Choroid plexus epithelial cell (primary cell): ENCODE data around the gene ANKUB1.

Experiments
- DNase-seq: peaks from one replicate; pipeline ENCODE4 v3.0.0-alpha.2; 2010; ENCODE audit warnings: low read depth
- H3K4me3 ChIP-seq: 2 replicates; pipeline ENCODE4 v1.5.1; 2011; ENCODE audit warnings: low read depth, mild to moderate bottlenecking, control low read depth, low read length, moderate library complexity
- TF ChIP-seq, protein P1 (sequence below): conservative IDR thresholded peaks from 2 replicates; pipeline ENCODE4 v1.5.1; 2011; ENCODE audit warnings: low read depth, mild to moderate bottlenecking, control low read depth, inconsistent platforms, low read length, moderate library complexity

The ANKUB1 gene

DNA sequence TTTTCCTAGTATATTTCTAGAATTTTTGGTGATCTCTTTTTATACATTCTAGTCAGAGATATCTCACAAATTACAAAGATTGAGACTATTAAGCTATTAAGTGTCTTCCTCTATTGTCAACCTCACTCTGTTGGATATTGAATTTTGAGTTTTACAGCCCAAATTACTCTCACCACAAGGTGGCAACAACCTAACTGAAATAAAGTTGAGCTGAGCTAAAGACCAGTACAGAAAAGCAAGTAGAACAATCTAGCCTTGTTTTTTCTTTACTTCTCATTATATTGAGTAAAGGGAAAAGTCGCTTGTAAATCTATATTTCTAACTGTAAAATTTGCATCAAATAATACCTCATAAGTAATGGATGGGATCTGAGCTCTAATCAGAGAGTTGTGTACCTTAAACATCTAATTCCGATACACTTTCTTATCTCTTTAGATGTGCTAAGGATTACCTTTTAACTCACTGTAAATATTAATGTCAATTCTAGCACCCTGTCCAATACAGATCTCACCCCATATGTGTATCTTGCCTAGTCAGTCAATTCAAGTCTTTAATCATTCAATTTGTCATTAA is 26.5 kb downstream of the ANKUB1 start:
- no peak overlapping the region for H3K4me3 ChIP-seq
- TF ChIP-seq, protein P1, sequence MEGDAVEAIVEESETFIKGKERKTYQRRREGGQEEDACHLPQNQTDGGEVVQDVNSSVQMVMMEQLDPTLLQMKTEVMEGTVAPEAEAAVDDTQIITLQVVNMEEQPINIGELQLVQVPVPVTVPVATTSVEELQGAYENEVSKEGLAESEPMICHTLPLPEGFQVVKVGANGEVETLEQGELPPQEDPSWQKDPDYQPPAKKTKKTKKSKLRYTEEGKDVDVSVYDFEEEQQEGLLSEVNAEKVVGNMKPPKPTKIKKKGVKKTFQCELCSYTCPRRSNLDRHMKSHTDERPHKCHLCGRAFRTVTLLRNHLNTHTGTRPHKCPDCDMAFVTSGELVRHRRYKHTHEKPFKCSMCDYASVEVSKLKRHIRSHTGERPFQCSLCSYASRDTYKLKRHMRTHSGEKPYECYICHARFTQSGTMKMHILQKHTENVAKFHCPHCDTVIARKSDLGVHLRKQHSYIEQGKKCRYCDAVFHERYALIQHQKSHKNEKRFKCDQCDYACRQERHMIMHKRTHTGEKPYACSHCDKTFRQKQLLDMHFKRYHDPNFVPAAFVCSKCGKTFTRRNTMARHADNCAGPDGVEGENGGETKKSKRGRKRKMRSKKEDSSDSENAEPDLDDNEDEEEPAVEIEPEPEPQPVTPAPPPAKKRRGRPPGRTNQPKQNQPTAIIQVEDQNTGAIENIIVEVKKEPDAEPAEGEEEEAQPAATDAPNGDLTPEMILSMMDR, result peak; percentile 72
- peak; percentile 78 for DNase-seq

DNA sequence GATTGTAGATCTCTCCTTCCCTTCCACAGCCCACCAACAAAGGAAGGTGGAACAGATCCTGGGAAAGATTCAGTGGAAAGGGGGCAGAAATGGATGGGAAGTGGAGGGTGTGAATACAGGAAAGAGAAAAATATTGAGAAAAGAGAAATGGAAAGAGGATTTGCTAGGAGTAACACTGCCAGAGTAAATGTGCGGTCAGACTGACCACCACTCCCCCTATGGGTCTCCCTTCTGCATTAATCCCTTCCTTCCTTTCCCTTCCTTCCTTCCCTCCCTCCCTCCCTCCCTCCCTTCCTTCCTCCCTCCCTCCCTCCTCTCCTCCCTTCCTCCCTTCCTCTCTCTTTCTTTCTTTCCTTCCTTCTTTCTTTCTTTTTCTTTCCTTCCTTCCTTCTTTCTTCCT is 28.1 kb downstream of the ANKUB1 start:
- TF ChIP-seq, protein P1, result no peak
- no peak for DNase-seq
- no peak overlapping the region for H3K4me3 ChIP-seq

DNA sequence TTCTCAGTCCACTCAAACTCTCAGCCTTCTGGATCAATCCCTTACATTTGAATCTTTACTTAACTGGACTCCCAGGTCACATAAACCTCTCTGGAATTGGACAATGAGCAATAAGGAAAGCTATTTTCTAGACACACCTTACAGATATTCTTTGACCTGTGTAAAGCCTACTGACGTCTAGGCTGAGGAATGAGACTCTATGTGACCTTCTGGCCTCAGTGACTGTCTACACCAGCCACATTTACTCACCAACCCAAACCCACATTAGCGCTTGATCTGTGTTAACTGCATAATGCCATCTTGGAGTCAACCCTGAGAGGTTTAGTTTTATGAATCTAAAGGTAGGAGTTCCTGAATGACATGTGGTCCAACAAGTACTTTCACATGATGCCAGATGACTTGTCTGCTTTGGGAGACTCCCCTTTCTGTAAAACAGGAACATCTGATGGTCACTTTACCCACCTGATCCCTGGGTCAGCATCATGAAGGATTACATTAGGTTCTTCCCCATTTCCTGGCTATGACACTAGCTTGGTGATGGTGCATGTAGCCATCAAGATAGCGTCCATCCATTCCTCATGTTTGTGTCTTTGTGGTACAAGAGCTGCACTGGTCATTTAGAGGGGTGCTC is 28.7 kb downstream of the ANKUB1 start:
- no peak overlapping the region for H3K4me3 ChIP-seq
- TF ChIP-seq, protein P1, result no peak
- no peak for DNase-seq

DNA sequence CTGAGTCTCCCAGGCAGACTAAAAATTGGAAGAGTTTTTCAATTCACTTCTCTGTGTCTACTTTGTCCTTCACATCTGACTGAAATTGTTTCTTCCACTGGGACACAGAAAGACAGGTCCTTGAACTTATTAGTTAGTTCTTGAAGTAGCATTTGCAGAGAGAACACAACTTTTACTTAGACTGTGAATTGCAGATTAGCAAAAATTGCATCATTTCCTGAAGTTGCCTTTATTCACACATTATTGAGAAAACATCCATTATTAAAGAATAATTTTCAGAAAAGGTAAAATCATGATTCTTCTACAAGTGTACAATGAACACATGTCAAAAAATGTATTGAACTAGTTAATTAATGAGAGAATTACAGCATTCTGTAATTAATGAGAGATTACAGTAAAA is 38.6 kb downstream of the ANKUB1 start:
- DNase-seq, result no peak
- H3K4me3 ChIP-seq, result no peak overlapping the region
- TF ChIP-seq, protein P1, result no peak

GRCh38 chr3:149752788-149753136 is 39.6 kb downstream of the ANKUB1 start:
- TF ChIP-seq, protein P1, result no peak
- DNase-seq, result no peak
- peak overlapping the region; percentile 98 for H3K4me3 ChIP-seq

DNA sequence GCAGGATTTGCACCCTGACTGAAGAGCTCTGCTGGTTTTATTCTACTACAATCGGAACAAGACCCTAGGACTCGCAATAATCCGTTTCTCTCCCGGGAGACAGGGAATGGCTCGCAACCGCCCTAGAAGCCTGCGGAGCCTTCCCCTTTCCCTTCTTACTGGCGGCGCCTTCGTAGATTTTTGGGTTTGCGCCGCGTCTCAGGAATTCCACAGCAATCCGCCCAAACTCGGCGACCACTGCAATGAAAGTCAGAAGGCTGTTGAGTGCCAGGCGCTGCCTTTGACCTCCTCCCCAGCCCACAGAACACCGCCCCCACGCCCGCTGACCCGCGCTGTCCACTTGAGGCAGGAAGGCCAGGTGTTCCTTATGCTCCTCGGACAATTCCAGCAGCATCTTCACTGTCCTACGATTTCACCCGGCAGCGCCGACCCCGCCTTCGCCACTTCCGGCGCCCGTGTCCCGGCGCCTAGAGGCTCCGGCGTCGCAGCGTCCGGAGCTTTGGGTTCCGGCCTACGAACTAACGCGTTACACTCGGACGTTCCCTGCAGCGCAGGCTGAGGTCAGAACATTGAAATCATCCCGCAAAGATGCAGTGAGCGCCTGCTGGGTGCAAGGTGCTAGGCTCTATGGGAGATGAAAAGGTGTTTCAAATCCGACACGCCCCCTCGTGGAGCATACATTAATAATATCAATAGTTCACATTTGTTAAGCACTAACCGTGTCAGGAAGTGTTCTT is 40.1 kb downstream of the ANKUB1 start, which contains the start of gene COMMD2:
COMMD2 (minus strand) TSS at position 439 of the 737 bp plus-strand sequence; CDS start at position 394, 45 bp downstream.
- TF ChIP-seq, protein P1, result peak; percentile 55
- DNase-seq, result peak; percentile 89
- peak within 1 kb of the TSS; percentile 98 for H3K4me3 ChIP-seq
